ENCODE results near the gene SPECC1. TPM values are rescaled to one million over a fixed set of nuclear protein-coding genes. Genes with fewer than 3 reads are reported as not detected.
"Not testable (repeated sequence)": the region's sequence is repeated elsewhere in the genome, so short reads cannot be mapped to it uniquely, and the experiment has no call there.

SPECC1 gene
- total and polyA plus RNA-seq, 2 donors, result 7.6 to 9.3 TPM

DNA sequence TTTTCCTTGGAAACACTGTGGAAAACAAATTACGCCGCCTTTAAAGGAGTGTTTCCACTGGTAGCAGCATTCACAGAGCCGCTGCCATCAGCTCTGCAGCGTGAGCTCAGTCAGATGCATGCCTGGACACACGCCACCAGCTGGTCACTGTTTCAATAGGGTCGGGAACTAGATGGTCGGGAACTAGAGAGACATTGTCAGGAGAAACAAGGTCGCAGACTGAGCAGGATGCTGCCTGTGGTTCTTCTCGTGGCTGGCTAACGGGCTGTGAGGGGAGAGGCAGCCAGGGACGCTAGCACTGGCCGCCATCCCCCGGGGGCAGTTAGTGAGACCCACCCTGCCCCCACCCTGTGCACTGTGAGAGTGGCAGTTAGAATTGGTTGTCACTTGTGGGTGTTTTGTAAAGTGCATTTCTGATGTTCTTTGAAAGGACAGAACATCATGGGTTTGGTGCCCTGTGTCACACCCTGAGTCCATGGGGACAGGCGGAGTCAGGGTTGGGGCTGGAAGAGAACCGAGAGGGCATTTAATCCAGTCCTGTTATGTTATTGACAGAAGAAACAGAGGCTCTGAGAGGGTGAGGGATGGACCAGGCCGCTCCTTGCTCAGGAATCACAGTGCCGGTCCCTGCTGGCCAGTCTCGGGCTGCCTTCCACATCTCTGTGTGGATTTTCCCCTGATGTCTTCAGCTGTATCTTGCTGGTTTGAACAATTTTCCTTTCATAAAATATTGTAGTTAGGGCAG is 86.3 kb downstream of the SPECC1 start:
- WGBS, result 86% methylated on average over 18 of the region's 18 CpGs
- H3K4me1 ChIP-seq (ENCODE audit: control insufficient read depth in 2 of 2, insufficient read depth in 2 of 2, low read length in 2 of 2), result no peaks in the 10 kb centered on the region
- no peaks in the 10 kb centered on the region for H3K9me3 ChIP-seq (ENCODE audit: control insufficient read depth in 2 of 2, insufficient read depth in 1 of 2, low read length in 1 of 2)
- no peaks in the 10 kb centered on the region for H3K36me3 ChIP-seq (ENCODE audit: control insufficient read depth in 2 of 2, insufficient read depth in 2 of 2, low read length in 1 of 2)
- no peak overlapping the region for H3K4me3 ChIP-seq (ENCODE audit: low read length in 2 of 2)
- no peaks in the 10 kb centered on the region for H3K27me3 ChIP-seq (ENCODE audit: control insufficient read depth in 2 of 2, insufficient read depth in 1 of 2, low read length in 1 of 2)
- H3K27ac ChIP-seq (ENCODE audit: low read depth in 1 of 2, low read length in 1 of 2), result peak overlapping the region in 1 of 2 donors; percentile 3
- DNase-seq (ENCODE audit: low read depth in 6 of 9, low spot score in 9 of 9), result no peak

DNA sequence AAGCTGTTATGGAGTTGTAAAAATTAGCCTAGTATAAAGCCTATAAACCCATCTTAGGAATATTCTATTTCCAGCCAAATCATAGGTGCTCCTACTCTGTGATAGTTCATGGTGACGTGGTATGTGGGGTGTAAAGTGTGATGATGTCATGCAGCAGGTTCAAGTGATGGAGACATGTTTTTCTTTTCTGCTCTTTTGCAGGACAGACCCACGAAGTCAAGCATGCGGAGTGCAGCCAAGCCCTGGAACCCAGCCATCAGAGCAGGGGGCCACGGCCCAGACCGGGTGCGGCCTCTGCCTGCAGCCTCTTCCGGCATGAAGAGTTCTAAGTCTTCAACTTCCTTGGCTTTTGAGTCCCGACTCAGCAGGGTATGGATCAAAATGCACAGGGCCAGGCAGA is 87.3 kb downstream of the SPECC1 start:
- WGBS, result 93% methylated on average over 8 of the region's 8 CpGs
- no peak overlapping the region for H3K27ac ChIP-seq (ENCODE audit: low read depth in 1 of 2, low read length in 1 of 2)
- DNase-seq (ENCODE audit: low read depth in 6 of 9, low spot score in 9 of 9), result no peak

DNA sequence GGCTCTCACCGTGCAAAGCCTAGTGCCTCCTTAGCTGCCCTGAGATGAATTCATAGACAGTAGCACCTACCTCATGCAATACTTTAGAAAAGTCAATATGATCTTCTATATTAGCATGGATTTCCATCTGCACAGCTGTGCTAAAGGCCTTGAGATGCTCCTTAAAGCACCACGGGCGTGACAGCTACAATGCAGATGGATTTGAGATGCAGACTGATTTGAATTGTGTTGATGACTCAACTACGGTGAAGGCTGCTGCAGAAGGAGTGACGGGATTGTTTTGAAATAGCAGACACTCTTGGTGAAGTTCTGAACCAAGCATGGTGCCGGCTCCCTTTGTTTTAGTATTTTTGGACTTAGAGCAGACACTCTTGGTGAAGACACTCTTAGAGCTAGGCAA is 88.2 kb downstream of the SPECC1 start:
- Histone ChIP-seq H3K4me1 (ENCODE audit: control insufficient read depth in 2 of 2, insufficient read depth in 2 of 2, low read length in 2 of 2) (no peaks in the 10 kb centered on the region), H3K27me3 (ENCODE audit: control insufficient read depth in 2 of 2, insufficient read depth in 1 of 2, low read length in 1 of 2) (no peaks in the 10 kb centered on the region), H3K27ac (ENCODE audit: low read depth in 1 of 2, low read length in 1 of 2) (no peak overlapping the region), H3K36me3 (ENCODE audit: control insufficient read depth in 2 of 2, insufficient read depth in 2 of 2, low read length in 1 of 2) (no peaks in the 10 kb centered on the region), H3K9me3 (ENCODE audit: control insufficient read depth in 2 of 2, insufficient read depth in 1 of 2, low read length in 1 of 2) (no peaks in the 10 kb centered on the region), H3K4me3 (ENCODE audit: low read length in 2 of 2) (no peak overlapping the region)
- 89% methylated on average over 6 of the region's 6 CpGs for WGBS
- DNase-seq (ENCODE audit: low read depth in 6 of 9, low spot score in 9 of 9), result no peak

More for the DNA sequence above, 87.3 kb downstream of the SPECC1 start:
- Histone ChIP-seq H3K9me3 (ENCODE audit: control insufficient read depth in 2 of 2, insufficient read depth in 1 of 2, low read length in 1 of 2) (no peaks in the 10 kb centered on the region), H3K4me3 (ENCODE audit: low read length in 2 of 2) (no peak overlapping the region), H3K4me1 (ENCODE audit: control insufficient read depth in 2 of 2, insufficient read depth in 2 of 2, low read length in 2 of 2) (no peaks in the 10 kb centered on the region), H3K36me3 (ENCODE audit: control insufficient read depth in 2 of 2, insufficient read depth in 2 of 2, low read length in 1 of 2) (no peaks in the 10 kb centered on the region), H3K27me3 (ENCODE audit: control insufficient read depth in 2 of 2, insufficient read depth in 1 of 2, low read length in 1 of 2) (no peaks in the 10 kb centered on the region)

- DNase-seq (ENCODE audit: low read depth in 6 of 9, low spot score in 9 of 9), result no peak
- Histone ChIP-seq H3K4me3 (ENCODE audit: low read length in 2 of 2) (no peak overlapping the region), H3K36me3 (ENCODE audit: control insufficient read depth in 2 of 2, insufficient read depth in 2 of 2, low read length in 1 of 2) (no peaks in the 10 kb centered on the region), H3K9me3 (ENCODE audit: control insufficient read depth in 2 of 2, insufficient read depth in 1 of 2, low read length in 1 of 2) (no peaks in the 10 kb centered on the region), H3K27ac (ENCODE audit: low read depth in 1 of 2, low read length in 1 of 2) (no peak overlapping the region), H3K4me1 (ENCODE audit: control insufficient read depth in 2 of 2, insufficient read depth in 2 of 2, low read length in 2 of 2) (no peaks in the 10 kb centered on the region), H3K27me3 (ENCODE audit: control insufficient read depth in 2 of 2, insufficient read depth in 1 of 2, low read length in 1 of 2) (no peaks in the 10 kb centered on the region)
- 89% methylated on average over 7 of the region's 7 CpGs for WGBS
Measured at GRCh38 chr17:20098314-20098713, 89.2 kb downstream of the SPECC1 start.

DNA sequence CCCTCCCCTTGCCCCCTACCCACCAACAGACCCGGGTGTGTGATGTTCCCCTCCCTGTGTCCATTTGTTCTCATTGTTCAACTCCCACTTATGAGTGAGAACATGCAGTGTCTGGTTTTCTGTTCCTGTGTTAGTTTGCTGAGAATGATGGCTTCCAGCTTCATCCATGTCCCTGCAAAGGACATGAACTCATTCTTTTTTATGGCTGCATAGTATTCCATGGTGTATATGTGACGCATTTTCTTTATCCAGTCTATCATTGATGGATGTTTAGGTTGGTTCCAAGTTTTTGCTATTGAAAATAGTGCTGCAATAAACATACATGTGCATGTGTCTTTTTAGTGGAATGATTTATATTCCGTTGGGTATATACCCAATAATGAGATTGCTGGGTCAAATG is 91.6 kb downstream of the SPECC1 start:
- H3K4me1 ChIP-seq (ENCODE audit: control insufficient read depth in 2 of 2, insufficient read depth in 2 of 2, low read length in 2 of 2); H3K4me3 ChIP-seq (ENCODE audit: low read length in 2 of 2); H3K9me3 ChIP-seq (ENCODE audit: control insufficient read depth in 2 of 2, insufficient read depth in 1 of 2, low read length in 1 of 2); H3K27me3 ChIP-seq (ENCODE audit: control insufficient read depth in 2 of 2, insufficient read depth in 1 of 2, low read length in 1 of 2); H3K27ac ChIP-seq (ENCODE audit: low read depth in 1 of 2, low read length in 1 of 2); DNase-seq (ENCODE audit: low read depth in 6 of 9, low spot score in 9 of 9); H3K36me3 ChIP-seq (ENCODE audit: control insufficient read depth in 2 of 2, insufficient read depth in 2 of 2, low read length in 1 of 2): not testable (repeated sequence)
- 96% methylated on average over 3 of the region's 3 CpGs for WGBS

DNA sequence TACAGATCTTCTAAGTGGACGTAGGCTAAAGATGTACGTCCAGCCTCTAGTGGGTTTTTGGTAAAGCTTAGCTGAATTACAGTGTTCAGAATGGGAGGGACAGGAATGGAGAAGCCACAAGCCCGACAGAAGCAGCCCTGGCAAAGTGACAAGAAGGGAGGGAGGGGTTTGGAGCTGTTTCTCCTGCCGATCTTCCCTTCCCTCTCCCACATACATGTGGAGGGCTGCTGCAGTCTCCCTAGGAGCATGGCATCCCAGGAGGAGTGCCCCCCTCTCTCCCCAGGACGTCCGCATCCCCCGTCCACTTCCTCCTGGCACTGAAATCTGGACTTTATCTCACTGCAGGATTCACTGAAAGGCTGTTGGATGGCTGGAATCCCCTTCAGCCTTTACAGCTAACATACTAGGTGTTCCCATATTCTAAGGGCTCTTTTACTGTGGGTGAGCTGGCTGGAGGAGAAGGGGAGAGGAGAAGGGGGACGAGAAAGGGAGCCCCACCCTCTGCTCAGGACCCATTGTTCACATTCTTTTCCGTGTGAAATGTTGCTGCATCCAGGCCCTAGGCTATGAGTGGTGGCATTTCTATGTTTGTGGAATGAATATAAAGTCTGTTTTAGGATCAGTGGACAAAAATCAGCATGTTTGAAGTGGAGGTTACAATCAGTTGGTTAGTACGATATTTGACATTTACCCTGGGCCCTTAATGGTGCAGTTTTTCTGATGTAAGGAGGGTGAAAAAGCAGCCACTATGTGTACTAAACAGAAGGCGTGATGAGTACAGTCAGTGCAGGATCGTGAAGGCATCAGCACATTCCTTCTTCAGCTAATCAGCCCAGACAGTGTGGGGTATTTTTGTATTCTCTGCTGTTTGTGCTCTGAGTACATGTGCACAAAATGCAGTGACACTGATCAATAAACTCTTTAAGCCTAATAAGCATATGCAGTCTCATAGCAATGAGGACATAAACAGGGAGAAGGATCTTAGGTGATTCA is 94.6 kb downstream of the SPECC1 start:
- no peak for DNase-seq (ENCODE audit: low read depth in 6 of 9, low spot score in 9 of 9)
- Histone ChIP-seq H3K27ac (ENCODE audit: low read depth in 1 of 2, low read length in 1 of 2) (no peak overlapping the region), H3K4me3 (ENCODE audit: low read length in 2 of 2) (no peak overlapping the region), H3K36me3 (ENCODE audit: control insufficient read depth in 2 of 2, insufficient read depth in 2 of 2, low read length in 1 of 2) (no peaks in the 10 kb centered on the region), H3K9me3 (ENCODE audit: control insufficient read depth in 2 of 2, insufficient read depth in 1 of 2, low read length in 1 of 2) (no peaks in the 10 kb centered on the region), H3K27me3 (ENCODE audit: control insufficient read depth in 2 of 2, insufficient read depth in 1 of 2, low read length in 1 of 2) (no peaks in the 10 kb centered on the region), H3K4me1 (ENCODE audit: control insufficient read depth in 2 of 2, insufficient read depth in 2 of 2, low read length in 2 of 2) (no peaks in the 10 kb centered on the region)
- WGBS, result 88% methylated on average over 12 of the region's 12 CpGs

GRCh38 chr17:20105539-20106280 is 96.6 kb downstream of the SPECC1 start:
- no peak for DNase-seq (ENCODE audit: low read depth in 6 of 9, low spot score in 9 of 9)
- Histone ChIP-seq H3K27ac (ENCODE audit: low read depth in 1 of 2, low read length in 1 of 2) (no peak overlapping the region), H3K4me1 (ENCODE audit: control insufficient read depth in 2 of 2, insufficient read depth in 2 of 2, low read length in 2 of 2) (no peaks in the 10 kb centered on the region), H3K9me3 (ENCODE audit: control insufficient read depth in 2 of 2, insufficient read depth in 1 of 2, low read length in 1 of 2) (no peaks in the 10 kb centered on the region), H3K4me3 (ENCODE audit: low read length in 2 of 2) (no peak overlapping the region), H3K36me3 (ENCODE audit: control insufficient read depth in 2 of 2, insufficient read depth in 2 of 2, low read length in 1 of 2) (no peaks in the 10 kb centered on the region), H3K27me3 (ENCODE audit: control insufficient read depth in 2 of 2, insufficient read depth in 1 of 2, low read length in 1 of 2) (no peaks in the 10 kb centered on the region)
- WGBS, result 95% methylated on average over 8 of the region's 8 CpGs

DNA sequence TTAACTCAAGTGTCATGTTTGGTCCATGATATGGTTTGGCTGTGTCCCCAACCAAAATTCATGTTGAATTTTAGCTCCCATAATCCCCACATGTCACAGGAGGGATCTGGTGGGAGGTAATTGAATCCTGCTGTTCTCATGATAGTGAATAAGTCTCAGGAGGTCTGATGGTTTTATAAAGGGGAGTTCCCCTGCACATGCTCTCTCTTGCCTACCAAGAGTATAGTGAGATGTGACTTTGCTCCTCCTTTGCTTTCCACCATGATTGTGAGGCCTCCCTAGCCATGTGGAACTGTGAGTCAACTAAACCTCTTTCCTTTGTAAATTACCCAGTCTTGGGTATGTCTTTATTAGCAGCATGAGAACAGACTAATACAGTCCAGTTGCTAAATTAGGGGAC is 97.3 kb downstream of the SPECC1 start:
- not testable (repeated sequence) for H3K27ac ChIP-seq (ENCODE audit: low read depth in 1 of 2, low read length in 1 of 2); H3K4me1 ChIP-seq (ENCODE audit: control insufficient read depth in 2 of 2, insufficient read depth in 2 of 2, low read length in 2 of 2); H3K36me3 ChIP-seq (ENCODE audit: control insufficient read depth in 2 of 2, insufficient read depth in 2 of 2, low read length in 1 of 2); H3K27me3 ChIP-seq (ENCODE audit: control insufficient read depth in 2 of 2, insufficient read depth in 1 of 2, low read length in 1 of 2); DNase-seq (ENCODE audit: low read depth in 6 of 9, low spot score in 9 of 9); H3K9me3 ChIP-seq (ENCODE audit: control insufficient read depth in 2 of 2, insufficient read depth in 1 of 2, low read length in 1 of 2); H3K4me3 ChIP-seq (ENCODE audit: low read length in 2 of 2)

DNA sequence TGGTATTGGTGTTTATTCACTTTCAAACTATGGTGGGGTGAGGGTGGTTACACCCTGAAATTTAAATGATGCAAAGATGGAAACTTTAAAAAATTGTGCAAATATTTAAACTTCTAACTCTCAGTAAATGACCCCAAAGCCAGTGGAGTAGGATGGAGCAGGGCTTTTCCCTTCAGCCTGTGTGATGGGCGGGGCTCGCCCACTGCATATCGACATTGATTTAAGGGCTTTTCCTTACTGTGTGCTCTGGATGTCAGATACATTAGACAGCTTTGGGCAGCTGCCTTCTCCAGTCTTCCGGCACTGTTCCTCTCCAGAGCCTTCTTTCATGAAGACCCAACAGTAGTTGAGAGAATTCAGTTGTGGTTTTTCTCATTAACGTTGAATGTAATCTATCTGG is 99.9 kb downstream of the SPECC1 start:
- Histone ChIP-seq H3K27ac (ENCODE audit: low read depth in 1 of 2, low read length in 1 of 2) (no peak overlapping the region), H3K9me3 (ENCODE audit: control insufficient read depth in 2 of 2, insufficient read depth in 1 of 2, low read length in 1 of 2) (no peaks in the 10 kb centered on the region), H3K4me1 (ENCODE audit: control insufficient read depth in 2 of 2, insufficient read depth in 2 of 2, low read length in 2 of 2) (no peaks in the 10 kb centered on the region), H3K36me3 (ENCODE audit: control insufficient read depth in 2 of 2, insufficient read depth in 2 of 2, low read length in 1 of 2) (no peaks in the 10 kb centered on the region), H3K27me3 (ENCODE audit: control insufficient read depth in 2 of 2, insufficient read depth in 1 of 2, low read length in 1 of 2) (no peaks in the 10 kb centered on the region), H3K4me3 (ENCODE audit: low read length in 2 of 2) (no peak overlapping the region)
- no peak for DNase-seq (ENCODE audit: low read depth in 6 of 9, low spot score in 9 of 9)
- 97% methylated on average over 5 of the region's 5 CpGs for WGBS
